ENCODE results near the gene SPHKAP.
"Not testable (repeated sequence)": the region's sequence is repeated elsewhere in the genome, so short reads cannot be mapped to it uniquely, and the experiment has no call there.

The SPHKAP gene

DNA sequence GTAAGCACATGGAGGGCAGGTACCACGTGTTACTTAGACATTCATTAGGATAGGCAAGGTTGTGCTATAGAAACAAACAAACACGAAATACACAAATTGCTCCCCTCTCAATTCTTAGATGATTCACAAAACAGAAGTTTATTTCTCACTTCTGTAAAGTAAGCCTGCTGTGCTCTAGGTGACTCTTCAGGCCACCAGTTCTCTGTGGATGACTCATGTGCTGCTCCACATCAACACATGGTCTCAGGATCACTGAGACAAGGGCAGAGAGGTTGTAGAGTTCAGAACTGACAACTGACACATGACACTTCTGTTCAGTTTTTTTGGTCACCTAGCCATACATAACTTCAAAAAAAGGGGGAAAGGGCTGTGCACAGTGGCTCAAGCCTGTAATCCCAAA is 239.5 kb downstream of the SPHKAP start:
- TF ChIP-seq, protein P1, sequence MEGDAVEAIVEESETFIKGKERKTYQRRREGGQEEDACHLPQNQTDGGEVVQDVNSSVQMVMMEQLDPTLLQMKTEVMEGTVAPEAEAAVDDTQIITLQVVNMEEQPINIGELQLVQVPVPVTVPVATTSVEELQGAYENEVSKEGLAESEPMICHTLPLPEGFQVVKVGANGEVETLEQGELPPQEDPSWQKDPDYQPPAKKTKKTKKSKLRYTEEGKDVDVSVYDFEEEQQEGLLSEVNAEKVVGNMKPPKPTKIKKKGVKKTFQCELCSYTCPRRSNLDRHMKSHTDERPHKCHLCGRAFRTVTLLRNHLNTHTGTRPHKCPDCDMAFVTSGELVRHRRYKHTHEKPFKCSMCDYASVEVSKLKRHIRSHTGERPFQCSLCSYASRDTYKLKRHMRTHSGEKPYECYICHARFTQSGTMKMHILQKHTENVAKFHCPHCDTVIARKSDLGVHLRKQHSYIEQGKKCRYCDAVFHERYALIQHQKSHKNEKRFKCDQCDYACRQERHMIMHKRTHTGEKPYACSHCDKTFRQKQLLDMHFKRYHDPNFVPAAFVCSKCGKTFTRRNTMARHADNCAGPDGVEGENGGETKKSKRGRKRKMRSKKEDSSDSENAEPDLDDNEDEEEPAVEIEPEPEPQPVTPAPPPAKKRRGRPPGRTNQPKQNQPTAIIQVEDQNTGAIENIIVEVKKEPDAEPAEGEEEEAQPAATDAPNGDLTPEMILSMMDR (IDR thresholded peaks at IDR 0.05; ENCODE audit: insufficient read depth, low read length, missing control alignments), result no peak
- ChIA-PET CTCF (no interaction called here), POLR2A (no interaction called here)
- DNase-seq (ENCODE audit: low read depth, low spot score), result no peak
- H3K4me3 ChIP-seq (ENCODE audit: low read depth, low read length), result no peak overlapping the region

DNA sequence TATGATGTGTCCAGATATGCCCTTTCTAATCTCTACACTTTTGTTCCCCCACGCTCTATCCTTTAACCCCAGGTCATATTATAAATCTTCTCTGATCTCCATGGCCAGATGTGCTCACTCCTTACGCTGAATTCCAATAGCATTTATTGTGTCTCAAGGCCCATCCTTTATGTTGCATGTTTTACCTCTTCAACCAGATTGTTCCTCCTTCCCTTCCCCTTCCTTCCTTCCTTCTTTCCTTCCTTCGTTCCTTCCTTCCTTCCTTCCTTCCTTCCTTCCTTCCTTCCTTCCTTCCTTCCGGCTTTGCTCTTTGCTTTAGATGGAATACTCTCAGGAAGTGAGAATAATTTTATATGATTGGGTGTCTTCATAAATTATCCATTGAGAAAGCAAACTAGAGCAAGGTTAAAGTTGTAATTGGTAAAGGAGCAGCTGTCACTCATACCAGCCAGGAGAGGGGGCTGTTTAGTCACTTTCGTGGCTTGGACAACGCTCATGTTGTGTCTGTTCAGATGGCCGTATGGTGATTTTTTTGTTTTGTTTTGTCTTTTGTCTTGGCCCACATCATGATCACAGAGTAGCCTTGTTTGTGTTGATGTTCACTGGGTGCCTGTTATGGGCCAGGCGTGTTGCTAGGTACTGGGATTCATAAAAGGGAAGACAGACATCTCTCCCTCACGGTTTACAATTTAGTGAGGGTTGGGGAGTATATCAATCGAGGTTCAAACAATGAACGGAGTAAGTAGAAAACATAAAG is 242.0 kb downstream of the SPHKAP start:
- no peak for DNase-seq (ENCODE audit: low read depth, low spot score)

DNA sequence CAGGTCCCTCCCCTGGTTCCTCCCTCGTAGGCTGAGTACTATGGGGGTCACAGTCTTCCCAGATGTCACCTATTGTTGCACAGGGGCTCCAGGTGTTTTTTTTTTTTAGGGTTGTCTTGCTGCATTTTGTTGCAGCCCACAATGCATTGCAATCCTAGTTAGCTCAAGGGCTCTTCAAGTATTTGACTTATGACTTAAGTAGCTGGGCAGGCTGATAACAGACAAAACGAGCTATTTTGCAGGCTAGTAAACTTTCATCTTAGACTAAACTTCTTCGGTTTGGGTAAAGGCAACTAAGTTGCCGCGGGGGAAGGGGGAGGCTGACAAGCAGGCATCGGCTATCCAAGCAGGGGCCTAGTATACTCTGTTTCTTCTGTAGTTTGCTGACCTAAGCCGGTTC is 245.2 kb downstream of the SPHKAP start:
- POLR2A ChIA-PET; DNase-seq (ENCODE audit: low read depth, low spot score); H3K4me3 ChIP-seq (ENCODE audit: low read depth, low read length); CTCF ChIA-PET: not testable (repeated sequence)

More for the DNA sequence above, 242.0 kb downstream of the SPHKAP start:
- ChIA-PET POLR2A (no interaction called here), CTCF (interaction anchor here (0.6 kb wide), 1 partner anchor 10 kb away, joined by 3 read pairs; no protein-coding TSS in a partner anchor)
- H3K4me3 ChIP-seq (ENCODE audit: low read depth, low read length), result no peak overlapping the region
- TF ChIP-seq, protein P1 (IDR thresholded peaks at IDR 0.05; ENCODE audit: insufficient read depth, low read length, missing control alignments), result peak; percentile 23

DNA sequence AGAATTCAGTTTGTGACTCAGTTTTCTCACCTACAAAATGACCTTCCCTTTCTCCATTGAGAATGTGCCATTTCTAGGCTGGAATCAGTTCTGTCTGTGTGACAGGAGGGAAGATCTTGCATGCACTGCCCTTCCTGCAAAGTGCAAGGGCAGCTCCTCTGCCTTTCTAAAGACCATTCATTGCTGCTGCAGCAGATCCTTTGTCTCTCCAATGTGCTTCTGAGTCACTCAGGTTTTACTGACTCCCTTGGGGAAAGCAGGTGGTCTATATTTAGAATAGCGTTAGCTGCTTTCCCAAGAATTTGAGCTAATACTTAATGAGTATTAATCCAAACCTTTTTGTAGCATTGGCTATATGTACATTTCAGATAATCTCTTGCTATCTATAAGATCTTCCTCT is 247.6 kb downstream of the SPHKAP start:
- CTCF ChIA-PET, result no interaction called here
- H3K4me3 ChIP-seq (ENCODE audit: low read depth, low read length), result no peak overlapping the region
- no peak for DNase-seq (ENCODE audit: low read depth, low spot score)
- TF ChIP-seq, protein P1 (IDR thresholded peaks at IDR 0.05; ENCODE audit: insufficient read depth, low read length, missing control alignments), result no peak
- POLR2A ChIA-PET, result no interaction called here

DNA sequence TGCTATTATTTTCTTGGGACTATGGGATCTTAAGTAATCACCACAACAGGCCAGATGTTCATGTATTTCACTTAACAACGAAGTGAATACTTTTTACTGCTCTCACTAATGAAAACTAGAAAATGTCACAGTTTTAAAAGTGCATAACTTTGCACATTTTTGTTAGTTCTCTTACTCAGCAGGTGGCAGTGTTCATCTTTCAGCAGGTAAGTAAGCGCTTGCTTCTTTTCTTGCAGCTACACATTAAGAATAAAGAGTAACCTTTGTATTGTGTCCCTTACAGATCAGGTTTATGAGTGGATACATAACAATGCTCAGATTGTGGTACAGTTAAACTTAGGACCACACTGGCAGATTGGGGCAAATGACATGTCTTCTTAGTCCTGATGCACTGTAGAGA is 249.1 kb downstream of the SPHKAP start:
- ChIA-PET CTCF (no interaction called here), POLR2A (no interaction called here)
- no peak for DNase-seq (ENCODE audit: low read depth, low spot score)
- TF ChIP-seq, protein P1 (IDR thresholded peaks at IDR 0.05; ENCODE audit: insufficient read depth, low read length, missing control alignments), result no peak
- no peak overlapping the region for H3K4me3 ChIP-seq (ENCODE audit: low read depth, low read length)

DNA sequence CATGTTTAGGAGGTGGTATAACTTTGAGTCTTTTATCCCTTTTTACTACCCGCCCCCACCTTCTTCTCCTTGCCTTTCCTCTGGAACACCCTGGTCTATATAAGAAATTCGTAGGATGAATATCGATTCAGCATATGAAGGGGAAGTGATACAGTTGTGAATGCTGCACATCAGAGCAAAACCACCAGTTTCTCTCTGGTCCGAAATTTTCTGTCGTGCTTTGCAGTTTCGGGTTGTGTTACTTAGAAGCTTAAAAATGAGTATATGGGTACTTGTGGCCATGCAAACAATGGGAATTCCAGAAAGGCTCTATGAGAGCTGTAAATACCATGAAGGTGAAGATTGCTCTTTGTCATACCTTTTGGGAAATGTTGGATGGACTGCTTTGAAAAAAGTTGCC is 249.5 kb downstream of the SPHKAP start:
- POLR2A ChIA-PET, result no interaction called here
- TF ChIP-seq, protein P1 (IDR thresholded peaks at IDR 0.05; ENCODE audit: insufficient read depth, low read length, missing control alignments), result no peak
- CTCF ChIA-PET, result no interaction called here
- no peak overlapping the region for H3K4me3 ChIP-seq (ENCODE audit: low read depth, low read length)
- no peak for DNase-seq (ENCODE audit: low read depth, low spot score)
